GM23248 (cell line): ENCODE results near the gene ETV7. TPM values are rescaled to one million over a fixed set of nuclear protein-coding genes. Genes with fewer than 3 reads are reported as not detected.
A peak's percentile ranks its signal among the peaks of the same experiment; 100 is the strongest.

ENCODE experiments used
- DNase-seq: peaks from one replicate; pipeline ENCODE4 v3.0.0-alpha.2; 2015
- H2AFZ ChIP-seq: fragments of 200-600 bp; sonication (generic); 2 replicates; pipeline ENCODE4 v1.6.1; 2016; ENCODE audit warnings: antibody characterized with exemption
- H3F3A ChIP-seq: fragments of 200-600 bp; sonication (generic); 2 replicates; pipeline ENCODE4 v1.6.1; 2016; ENCODE audit warnings: mild to moderate bottlenecking, antibody characterized with exemption, mixed run types; ENCODE audit not compliant: insufficient read depth
- H3K27ac ChIP-seq: fragments of 200-600 bp; sonication (generic); 2 replicates; pipeline ENCODE4 v1.5.1; 2016; ENCODE audit warnings: mild to moderate bottlenecking
- H3K27me3 ChIP-seq: fragments of 200-600 bp; sonication (generic); replicated peaks from 2 replicates; pipeline ENCODE4 v1.6.1; 2016; ENCODE audit warnings: mild to moderate bottlenecking; ENCODE audit not compliant: insufficient read depth
- H3K36me3 ChIP-seq: fragments of 200-600 bp; sonication (generic); 2 replicates; pipeline ENCODE4 v1.6.1; 2016; ENCODE audit warnings: low read depth, mild to moderate bottlenecking
- H3K4me1 ChIP-seq: fragments of 200-600 bp; sonication (generic); 2 replicates; pipeline ENCODE4 v1.6.1; 2016; ENCODE audit warnings: mild to moderate bottlenecking; ENCODE audit not compliant: insufficient read depth
- H3K4me2 ChIP-seq: fragments of 200-600 bp; sonication (generic); one replicate; pipeline ENCODE4 v1.6.1; 2016; ENCODE audit warnings: mild to moderate bottlenecking; ENCODE audit not compliant: unreplicated experiment
- H3K4me3 ChIP-seq: fragments of 200-600 bp; sonication (generic); 2 replicates; pipeline ENCODE4 v1.5.1; 2016; ENCODE audit warnings: mild to moderate bottlenecking
- H3K79me2 ChIP-seq: fragments of 200-600 bp; sonication (generic); 2 replicates; pipeline ENCODE4 v1.6.1; 2016; ENCODE audit warnings: mild to moderate bottlenecking; ENCODE audit not compliant: insufficient read depth
- H3K9ac ChIP-seq: fragments of 200-600 bp; sonication (generic); 2 replicates; pipeline ENCODE4 v1.6.1; 2016; ENCODE audit warnings: mild to moderate bottlenecking
- H3K9me2 ChIP-seq: fragments of 200-600 bp; sonication (generic); 2 replicates; pipeline ENCODE4 v1.6.1; 2016; ENCODE audit warnings: mixed run types, mild to moderate bottlenecking, moderate library complexity; ENCODE audit not compliant: insufficient read depth
- H3K9me3 ChIP-seq: fragments of 200-600 bp; sonication (generic); one replicate; pipeline ENCODE4 v1.6.1; 2017; ENCODE audit warnings: low read depth
- H4K20me1 ChIP-seq: fragments of 200-600 bp; sonication (generic); 2 replicates; pipeline ENCODE4 v1.6.0; 2016; ENCODE audit not compliant: insufficient read depth
- EZH2 ChIP-seq: fragments of 200-600 bp; sonication (generic); IDR thresholded peaks from 2 replicates; pipeline ENCODE4 v1.6.1; 2018; ENCODE audit warnings: antibody characterized with exemption, mild to moderate bottlenecking; ENCODE audit not compliant: insufficient read depth, poor library complexity, severe bottlenecking
- EZH2phosphoT487 ChIP-seq: fragments of 200-600 bp; sonication (generic); IDR thresholded peaks from 2 replicates; pipeline ENCODE4 v1.6.1; 2018; ENCODE audit warnings: antibody characterized with exemption, moderate library complexity, mild to moderate bottlenecking, low read depth; ENCODE audit not compliant: insufficient read depth
- WGBS, 2 experiments: methylation state at CpG; one replicate each; pipeline ENCODE4 v1.1.6; 2015 to 2017; ENCODE audit warnings: low lambda C conversion rate in 2 of 2, low coverage in 1 of 2; ENCODE audit errors: missing lambda C conversion rate in 2 of 2; 5-methylcytosine and 5-hydroxymethylcytosine counted together
- in situ Hi-C: fragments of 300-500 bp; cut with MboI; formaldehyde crosslinking; loops from 2 replicates; pipeline ENCODE4 v1.15.0; 2020
- polyA plus RNA-seq: library from polyadenylated mRNA; unstranded; fragments of >200 nt; fragmentation: Nextera tagmentation; extraction: Ambion mirVana; gene quantifications from 2 replicates; pipeline ENCODE4 v1.2.1, GENCODE V29; 2016
- total RNA-seq: library from RNA; depleted of rRNA; stranded (reverse); fragments of >200 nt; shearing (Covaris generic); gene quantifications from 2 replicates; pipeline ENCODE4 v1.2.3, GENCODE V29; 2014

ETV7 gene
- total and polyA plus RNA-seq, 2 experiments from 2014 or later, result 0.32 to 0.70 TPM

GRCh38 chr6:36346486-36347273 is 40.8 kb downstream of the ETV7 start:
- Histone ChIP-seq H3K4me3 (no peak overlapping the region), H3K79me2 (no peaks in the 10 kb centered on the region), H2AFZ (no peak overlapping the region), H3K9ac (no peak overlapping the region), H3K36me3 (no peaks in the 10 kb centered on the region), H3K27me3 (no peaks in the 10 kb centered on the region), H3K4me2 (no peak overlapping the region), H3K9me2 (no peaks in the 10 kb centered on the region), H4K20me1 (no peaks in the 10 kb centered on the region), H3K4me1 (peaks cover 19% of the 10 kb centered on the region), H3K9me3 (no peaks in the 10 kb centered on the region), H3K27ac (no peak overlapping the region), H3F3A (peaks cover 17% of the 10 kb centered on the region)
- WGBS, 2 experiments, result 88 to 90% methylated on average over 20 of the region's 20 CpGs
- in situ Hi-C loops, result no loop called here
- no peak for DNase-seq
- TF ChIP-seq EZH2phosphoT487 (no peak), EZH2 (no peak)

DNA sequence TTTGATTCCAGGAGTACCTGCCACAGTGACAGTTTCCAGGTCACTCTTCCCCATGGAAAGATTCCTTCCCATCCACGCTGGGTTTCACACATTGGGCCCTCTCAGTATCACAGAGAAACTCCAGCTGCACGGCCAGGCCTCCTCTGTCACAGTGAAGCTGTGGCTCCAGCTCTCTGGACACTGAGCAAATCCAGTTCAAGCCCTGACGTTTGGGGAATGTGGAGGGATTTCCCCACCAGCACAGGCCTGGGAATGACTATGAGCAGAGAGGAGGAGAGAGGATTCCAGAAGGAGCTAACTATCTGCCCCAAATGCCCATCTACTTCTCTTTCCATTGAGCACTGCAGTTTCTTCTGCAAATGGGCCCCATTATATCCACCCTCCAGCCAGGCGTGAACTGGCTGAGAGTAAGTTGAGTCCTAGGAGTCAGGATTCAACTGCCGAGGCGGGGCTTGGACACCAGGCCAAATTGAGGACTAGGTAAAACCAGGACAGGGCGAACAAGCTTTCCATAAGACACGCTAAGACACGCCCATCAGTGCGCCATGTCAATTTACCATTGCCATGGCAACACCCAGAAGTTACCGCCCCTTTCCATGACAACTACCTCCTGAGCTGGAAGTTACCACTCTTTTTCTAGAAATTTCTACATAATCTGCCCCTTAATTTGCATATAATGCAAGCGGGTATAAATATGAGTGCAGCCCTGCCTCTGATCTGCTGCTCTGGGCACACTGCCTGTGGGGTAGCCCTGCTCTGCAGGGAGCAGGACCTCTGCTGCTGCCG is 41.6 kb downstream of the ETV7 start:
- peaks cover 9% of the 10 kb centered on the region for H3F3A ChIP-seq
- no peaks in the 10 kb centered on the region for H3K79me2 ChIP-seq
- no peaks in the 10 kb centered on the region for H3K27me3 ChIP-seq
- no peak overlapping the region for H3K4me2 ChIP-seq
- 81 to 85% methylated on average over 13 of the region's 13 CpGs for WGBS, 2 experiments
- TF ChIP-seq EZH2 (no peak), EZH2phosphoT487 (no peak)
- in situ Hi-C loops, result no loop called here
- no peak overlapping the region for H3K4me3 ChIP-seq
- H3K9me3 ChIP-seq, result no peaks in the 10 kb centered on the region
- H3K9me2 ChIP-seq, result no peaks in the 10 kb centered on the region
- H3K27ac ChIP-seq, result no peak overlapping the region
- H3K36me3 ChIP-seq, result no peaks in the 10 kb centered on the region
- H3K4me1 ChIP-seq, result peaks cover 11% of the 10 kb centered on the region
- no peaks in the 10 kb centered on the region for H4K20me1 ChIP-seq
- no peak overlapping the region for H2AFZ ChIP-seq
- DNase-seq, result no peak
- H3K9ac ChIP-seq, result no peak overlapping the region

DNA sequence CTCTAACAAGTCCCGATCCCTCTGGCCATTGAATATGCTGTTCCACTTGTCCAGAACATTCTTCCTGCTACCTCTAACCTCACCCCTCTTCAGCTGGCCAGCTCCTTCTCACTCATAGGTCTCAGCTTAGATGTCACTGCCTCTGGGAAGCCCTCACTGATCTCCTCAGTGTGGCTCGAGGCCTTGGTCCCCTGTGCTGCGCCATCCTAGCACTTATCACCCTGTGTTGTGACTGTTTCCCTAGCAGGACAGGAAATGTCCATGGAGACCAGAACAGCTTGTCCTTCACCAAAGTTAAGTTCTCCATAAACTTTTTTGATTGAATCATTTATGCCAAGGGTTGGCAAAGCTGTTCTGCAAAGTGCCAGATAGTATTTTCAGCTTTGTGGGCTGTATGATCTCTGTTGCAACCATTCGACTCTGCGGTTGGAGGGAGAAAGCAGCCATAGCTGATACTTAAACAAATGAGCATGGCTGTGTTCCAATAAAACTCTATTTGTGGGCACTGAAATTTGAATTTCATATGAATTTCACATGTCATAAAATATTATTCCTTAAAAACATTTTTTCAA is 44.3 kb downstream of the ETV7 start:
- TF ChIP-seq EZH2 (no peak), EZH2phosphoT487 (no peak)
- Histone ChIP-seq H3K9ac (no peak overlapping the region), H3K4me1 (no peaks in the 10 kb centered on the region), H3K27ac (no peak overlapping the region), H3K4me3 (no peak overlapping the region), H4K20me1 (no peaks in the 10 kb centered on the region), H3K9me2 (no peaks in the 10 kb centered on the region), H3K4me2 (no peak overlapping the region), H2AFZ (no peak overlapping the region), H3K9me3 (no peaks in the 10 kb centered on the region), H3K36me3 (no peaks in the 10 kb centered on the region), H3K79me2 (no peaks in the 10 kb centered on the region), H3F3A (no peaks in the 10 kb centered on the region), H3K27me3 (0 out of 2 replicates have a peak, but pooled peaks cover 7% of the 10 kb centered on the region)
- WGBS, 2 experiments, result 88 to 91% methylated on average over 5 of the region's 5 CpGs
- no peak for DNase-seq
- in situ Hi-C loops, result no loop called here

- DNase-seq, result peak; percentile 83
- H3F3A ChIP-seq, result no peaks in the 10 kb centered on the region
- no peaks in the 10 kb centered on the region for H3K9me3 ChIP-seq
- H3K27ac ChIP-seq, result no peak overlapping the region
- no peaks in the 10 kb centered on the region for H3K9me2 ChIP-seq
- in situ Hi-C loops, result no loop called here
- peaks cover 11% of the 10 kb centered on the region; the same call in 1 of the 2 replicates for H3K27me3 ChIP-seq
- H3K79me2 ChIP-seq, result no peaks in the 10 kb centered on the region
- TF ChIP-seq EZH2 (no peak), EZH2phosphoT487 (no peak)
- peak overlapping the region; percentile 36; the same call in 1 of the 2 replicates for H3K9ac ChIP-seq
- H3K4me2 ChIP-seq, result peak overlapping the region; percentile 63
- no peaks in the 10 kb centered on the region for H3K36me3 ChIP-seq
- H3K4me3 ChIP-seq, result peak overlapping the region; percentile 51
- WGBS, 2 experiments, result 19% methylated on average over 36 of the region's 36 CpGs
- peak overlapping the region; percentile 84 for H2AFZ ChIP-seq
- no peaks in the 10 kb centered on the region for H4K20me1 ChIP-seq
- no peaks in the 10 kb centered on the region for H3K4me1 ChIP-seq
Observed at GRCh38 chr6:36340618-36341454, 46.6 kb downstream of the ETV7 start.
